SKM-1 (cell line): ENCODE results near the gene ZNF30.
"Not testable (repeated sequence)": the region's sequence is repeated elsewhere in the genome, so short reads cannot be mapped to it uniquely, and the experiment has no call there.

Experiments
- DNase-seq: peaks from one replicate; lab custom pipeline; 2025; ENCODE audit not compliant: unreplicated experiment; lab: John Stamatoyannopoulos, UW

The ZNF30 gene

GRCh38 chr19:34985249-34986022 is 58.7 kb downstream of the ZNF30 start:
- no peak for DNase-seq

DNA sequence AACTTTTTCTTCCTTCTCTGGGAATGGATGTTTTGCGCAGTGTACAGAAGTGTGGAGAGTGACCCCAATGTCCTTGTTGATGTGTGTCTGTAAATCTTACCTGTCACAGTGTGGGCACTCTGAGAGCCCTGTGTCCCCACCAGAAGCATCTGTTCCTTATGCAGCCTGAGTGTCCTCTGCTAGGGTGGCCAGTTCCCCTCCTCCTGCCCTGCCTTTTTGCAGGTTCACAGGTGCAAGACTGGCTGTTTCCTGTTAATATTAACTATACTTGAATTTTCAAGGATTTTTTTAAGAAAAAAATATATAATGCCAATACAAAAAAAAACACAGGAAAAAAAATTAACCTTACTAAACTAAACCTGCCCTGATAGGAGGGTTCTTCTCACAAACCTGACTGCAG is 61.4 kb downstream of the ZNF30 start:
- DNase-seq: no peak

GRCh38 chr19:34989298-34989697 is 62.6 kb downstream of the ZNF30 start:
- no peak for DNase-seq

GRCh38 chr19:34990578-34991192 is 64.0 kb downstream of the ZNF30 start:
- no peak for DNase-seq

DNA sequence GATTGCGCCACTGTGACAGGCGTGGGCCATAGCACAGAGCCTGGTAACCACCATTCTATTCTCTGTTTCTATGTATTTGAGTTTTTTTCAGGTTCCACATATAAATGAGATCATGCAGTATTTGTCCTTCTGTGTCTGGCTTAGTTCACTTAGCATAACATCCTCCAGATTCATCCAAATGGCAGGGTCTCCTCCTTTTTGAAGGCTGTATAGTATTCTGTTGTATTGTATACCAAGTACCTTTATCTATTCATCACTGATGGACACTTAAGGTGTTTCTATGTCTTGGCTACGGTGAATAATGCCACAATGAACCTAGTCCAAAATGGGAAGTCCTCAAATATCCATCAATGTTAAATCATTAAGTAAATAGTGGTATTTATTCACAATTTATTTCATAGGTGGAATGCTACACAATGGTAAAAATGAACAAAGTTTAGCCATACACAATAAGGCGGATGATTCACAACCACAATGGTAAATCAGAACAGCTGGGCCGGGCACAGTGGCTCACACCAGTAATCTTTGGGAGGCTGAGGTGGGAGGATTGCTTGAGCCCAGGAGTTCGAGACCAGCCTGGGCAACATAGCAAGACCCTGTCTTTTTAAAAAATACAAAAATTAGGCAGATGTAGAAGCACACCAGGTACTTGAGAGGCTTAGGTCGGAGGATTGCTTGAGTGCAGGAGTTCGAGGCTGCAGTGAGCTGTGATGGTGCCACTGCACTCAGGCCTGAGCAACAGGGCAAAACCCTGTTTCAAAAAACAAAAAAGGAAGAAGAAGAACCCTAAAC is 65.0 kb downstream of the ZNF30 start:
- DNase-seq: no peak

DNA sequence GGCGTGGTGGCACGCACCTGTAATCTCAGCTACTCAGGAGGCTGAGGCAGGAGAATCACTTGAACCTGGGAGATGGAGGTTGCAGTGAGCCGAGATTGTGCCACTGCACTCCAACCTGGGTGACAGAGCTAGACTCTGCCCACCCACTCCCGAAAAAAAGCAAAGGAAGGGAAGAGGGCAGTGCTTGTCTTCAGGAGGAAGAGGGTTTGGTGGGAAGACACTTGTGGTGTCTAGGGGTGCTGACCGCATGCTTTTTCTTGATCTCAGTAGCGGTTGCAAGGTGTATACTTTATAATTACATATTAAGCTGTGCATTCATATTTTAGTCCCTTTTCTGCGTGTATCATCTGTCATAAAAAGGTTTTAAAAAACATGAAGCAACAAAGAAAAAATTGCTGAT is 65.9 kb downstream of the ZNF30 start:
- DNase-seq: not testable (repeated sequence)

GRCh38 chr19:34994286-34994642 is 67.6 kb downstream of the ZNF30 start:
- no peak for DNase-seq
